Heart left ventricle (tissue), 16 donors: ENCODE results near the gene UST. TPM values are rescaled to one million over a fixed set of nuclear protein-coding genes. Genes with fewer than 3 reads are reported as not detected.

ENCODE experiments used
- ATAC-seq, 4 donors: fragments of 200-7000 bp; cut with Tn5 transposase; one replicate each; pipeline ENCODE4 v1.9.1; 2020 to 2022; ENCODE audit warnings: moderate library complexity in 4 of 4, mild to moderate bottlenecking in 3 of 4, moderate number of reproducible peaks in 1 of 4
- DNase-seq, 5 donors: peaks; one replicate each; pipeline ENCODE4 v3.0.0-alpha.2; 2020
- H3K27ac ChIP-seq, 12 donors: fragments of 200-600 bp; sonication (generic) in 4 of 12; one replicate each; pipeline versions ENCODE4 v1.5.0 to v1.8.0; 2016 to 2022; ENCODE audit warnings: mild to moderate bottlenecking in 2 of 12
- H3K27me3 ChIP-seq, 9 donors: fragments of 200-600 bp; sonication (generic) in 2 of 9; one replicate each; pipeline versions ENCODE4 v1.5.1 to v1.8.0; 2016 to 2022; ENCODE audit warnings: mild to moderate bottlenecking in 3 of 9
- H3K36me3 ChIP-seq, 9 donors: fragments of 200-600 bp; sonication (generic) in 2 of 9; one replicate each; pipeline versions ENCODE4 v1.5.0 to v1.8.0; 2018 to 2022; ENCODE audit warnings: mild to moderate bottlenecking in 2 of 9
- H3K4me1 ChIP-seq, 12 donors: fragments of 200-600 bp; sonication (generic) in 4 of 12; one replicate each; pipeline versions ENCODE4 v1.5.0 to v1.8.0; 2016 to 2022; ENCODE audit warnings: mild to moderate bottlenecking in 3 of 12
- H3K4me3 ChIP-seq, 12 donors: fragments of 200-600 bp; sonication (generic) in 4 of 12; one replicate each; pipeline versions ENCODE4 v1.5.0 to v1.8.0; 2017 to 2022; ENCODE audit warnings: mild to moderate bottlenecking in 9 of 12, moderate library complexity in 4 of 12
- H3K9me3 ChIP-seq, 12 donors: fragments of 200-600 bp; sonication (generic) in 4 of 12; one replicate each; pipeline versions ENCODE4 v1.5.0 to v1.8.0; 2016 to 2022; ENCODE audit warnings: mild to moderate bottlenecking in 1 of 12
- POLR2A ChIP-seq, 2 donors: fragments of 450-650 bp; IDR thresholded peaks; one replicate each; pipeline ENCODE4 v1.6.1; 2017; ENCODE audit warnings: antibody characterized with exemption in 2 of 2, mild to moderate bottlenecking in 2 of 2, moderate library complexity in 2 of 2
- WGBS, 4 donors: extraction: QIAGEN DNeasy Blood & Tissue Kit in 2 of 4; methylation state at CpG; one replicate each; pipeline versions ENCODE4 v1.1.5 to v1.1.7; 2013 to 2018; 5-methylcytosine and 5-hydroxymethylcytosine counted together
- intact Hi-C, 10 donors: fragments of 100-400 bp; cut with DNase I; formaldehyde crosslinking; loops; one replicate each; pipeline versions ENCODE4 v1.11.1 to v1.14.2; 2022
- polyA plus RNA-seq, 2 donors: library from polyadenylated mRNA; stranded (reverse); fragments of 200-250 nt; gene quantifications; one replicate each; pipeline ENCODE4 v1.2.3, GENCODE V29; 2013
- total RNA-seq, 9 donors: library from RNA; depleted of rRNA in 2 of 9; stranded (reverse); fragments of >200 nt in 2 of 9; fragmentation: NEBNext Ultra II Directional in 3 of 9; extraction: Animal tissue kit (Norgen Biotek cat#: 25700) in 3 of 9; gene quantifications; one replicate each; pipeline versions ENCODE4 v1.1.0 to v1.2.4, GENCODE V29; 2016 to 2023
- TF ChIP-seq, protein P1 (sequence below), 12 donors: fragments of 200-600 bp; sonication (generic) in 4 of 12; IDR thresholded peaks; one replicate each; pipeline versions ENCODE4 v1.5.0 to v1.8.0; 2018 to 2022; ENCODE audit warnings: antibody characterized with exemption in 12 of 12, mild to moderate bottlenecking in 5 of 12
- donor health status: ischemic (EF 13 %, LVEDD 7.1; RV severe dilation, severe dysfunction).
- donor health status: healthy with polysubstance abuse.
- donor health status: DM: no; HTN: yes; CAD: no.
- donor health status: DM: no; HTN: no; CAD: no.
- donor health status: ischemic (EF 25% LVEDD 6.9; RV normal size, moderate dysfunction).
- donor health status: ischemic (EF 25% LVEDD 5.7; RV mildly dilated, moderate dysfunction).
- donor health status: healthy.
- donor health status: DM: yes; HTN: yes; CAD: no.
- donor health status: ischemic (EF 35%, LVEDD 5.7; RV mildly dilated, moderate dysfunction).
- donor health status: nonischemic (EF 11% LVEDD 7.7; RV severe dilation, severe dysfunction).
- donor health status: DM: yes; HTN: yes; CAD: no.
- donor health status: PGD.
- donor health status: ischemic (EF 29% LVEDD 5.4; RV normal size, mild dysfunction).
- donor health status: nonischemic (EF 23%, LVEDD 6.1; RV moderate dilation, normal function).

The UST gene
- total and polyA plus RNA-seq, 11 donors: 1.1 to 5.8 (median 2.7) TPM

- H3K4me1 ChIP-seq: no peaks in the 10 kb centered on the region
- no peaks in the 10 kb centered on the region for H3K36me3 ChIP-seq
- ATAC-seq: no peak
- no peak overlapping the region for H3K4me3 ChIP-seq
- TF ChIP-seq, protein P1, sequence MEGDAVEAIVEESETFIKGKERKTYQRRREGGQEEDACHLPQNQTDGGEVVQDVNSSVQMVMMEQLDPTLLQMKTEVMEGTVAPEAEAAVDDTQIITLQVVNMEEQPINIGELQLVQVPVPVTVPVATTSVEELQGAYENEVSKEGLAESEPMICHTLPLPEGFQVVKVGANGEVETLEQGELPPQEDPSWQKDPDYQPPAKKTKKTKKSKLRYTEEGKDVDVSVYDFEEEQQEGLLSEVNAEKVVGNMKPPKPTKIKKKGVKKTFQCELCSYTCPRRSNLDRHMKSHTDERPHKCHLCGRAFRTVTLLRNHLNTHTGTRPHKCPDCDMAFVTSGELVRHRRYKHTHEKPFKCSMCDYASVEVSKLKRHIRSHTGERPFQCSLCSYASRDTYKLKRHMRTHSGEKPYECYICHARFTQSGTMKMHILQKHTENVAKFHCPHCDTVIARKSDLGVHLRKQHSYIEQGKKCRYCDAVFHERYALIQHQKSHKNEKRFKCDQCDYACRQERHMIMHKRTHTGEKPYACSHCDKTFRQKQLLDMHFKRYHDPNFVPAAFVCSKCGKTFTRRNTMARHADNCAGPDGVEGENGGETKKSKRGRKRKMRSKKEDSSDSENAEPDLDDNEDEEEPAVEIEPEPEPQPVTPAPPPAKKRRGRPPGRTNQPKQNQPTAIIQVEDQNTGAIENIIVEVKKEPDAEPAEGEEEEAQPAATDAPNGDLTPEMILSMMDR (IDR thresholded peaks at IDR 0.05): no peak
- no peak for TF ChIP-seq POLR2A (IDR thresholded peaks at IDR 0.05)
- no peak overlapping the region for H3K27ac ChIP-seq
- no peaks in the 10 kb centered on the region for H3K9me3 ChIP-seq
- no peaks in the 10 kb centered on the region for H3K27me3 ChIP-seq
- intact Hi-C loops: no loop called here
- no peak for DNase-seq
These were observed 76.0 kb downstream of the UST start for GRCh38 chr6:148822819-148823218.

GRCh38 chr6:148824291-148824690 is 77.5 kb downstream of the UST start:
- Histone ChIP-seq H3K4me3 (no peak overlapping the region), H3K27me3 (no peaks in the 10 kb centered on the region), H3K4me1 (no peaks in the 10 kb centered on the region), H3K36me3 (no peaks in the 10 kb centered on the region), H3K9me3 (no peaks in the 10 kb centered on the region), H3K27ac (no peak overlapping the region)
- DNase-seq (no peak), ATAC-seq (no peak)
- intact Hi-C loops: no loop called here
- WGBS, 4 donors: 91 to 100% (median 98%) methylated on average over 1 of the region's 1 CpG
- TF ChIP-seq, protein P1 (IDR thresholded peaks at IDR 0.05): no peak
- no peak for TF ChIP-seq POLR2A (IDR thresholded peaks at IDR 0.05)

- intact Hi-C loops: no loop called here
- ATAC-seq: no peak
- TF ChIP-seq, protein P1 (IDR thresholded peaks at IDR 0.05): no peak
- no peak for TF ChIP-seq POLR2A (IDR thresholded peaks at IDR 0.05)
- Histone ChIP-seq H3K4me1 (peaks cover 0 to under 1% (median 0%) of the 10 kb centered on the region in 12 donors), H3K9me3 (no peaks in the 10 kb centered on the region), H3K36me3 (no peaks in the 10 kb centered on the region), H3K27me3 (no peaks in the 10 kb centered on the region), H3K4me3 (no peak overlapping the region), H3K27ac (no peak overlapping the region)
- WGBS, 4 donors: 79 to 94% (median 85%) methylated on average over 1 of the region's 1 CpG
- DNase-seq: no peak
These were observed 78.1 kb downstream of the UST start for GRCh38 chr6:148824960-148825359.

GRCh38 chr6:148825492-148825891 is 78.7 kb downstream of the UST start:
- Histone ChIP-seq H3K4me3 (no peak overlapping the region), H3K9me3 (no peaks in the 10 kb centered on the region), H3K27me3 (no peaks in the 10 kb centered on the region), H3K4me1 (peaks cover 0 to 2% (median 0%) of the 10 kb centered on the region in 12 donors), H3K27ac (no peak overlapping the region), H3K36me3 (no peaks in the 10 kb centered on the region)
- TF ChIP-seq, protein P1 (IDR thresholded peaks at IDR 0.05): no peak
- TF ChIP-seq POLR2A (IDR thresholded peaks at IDR 0.05): no peak
- WGBS, 4 donors: 68 to 80% (median 78%) methylated on average over 2 of the region's 2 CpGs
- DNase-seq (no peak), ATAC-seq (no peak)
- intact Hi-C loops: no loop called here
